Measurements from ENCODE around the gene UCK2. TPM values are rescaled to one million over a fixed set of nuclear protein-coding genes. Genes with fewer than 3 reads are reported as not detected.

UCK2 gene
- total RNA-seq, 1 experiment from 2014 or later, result 88.4 TPM

DNA sequence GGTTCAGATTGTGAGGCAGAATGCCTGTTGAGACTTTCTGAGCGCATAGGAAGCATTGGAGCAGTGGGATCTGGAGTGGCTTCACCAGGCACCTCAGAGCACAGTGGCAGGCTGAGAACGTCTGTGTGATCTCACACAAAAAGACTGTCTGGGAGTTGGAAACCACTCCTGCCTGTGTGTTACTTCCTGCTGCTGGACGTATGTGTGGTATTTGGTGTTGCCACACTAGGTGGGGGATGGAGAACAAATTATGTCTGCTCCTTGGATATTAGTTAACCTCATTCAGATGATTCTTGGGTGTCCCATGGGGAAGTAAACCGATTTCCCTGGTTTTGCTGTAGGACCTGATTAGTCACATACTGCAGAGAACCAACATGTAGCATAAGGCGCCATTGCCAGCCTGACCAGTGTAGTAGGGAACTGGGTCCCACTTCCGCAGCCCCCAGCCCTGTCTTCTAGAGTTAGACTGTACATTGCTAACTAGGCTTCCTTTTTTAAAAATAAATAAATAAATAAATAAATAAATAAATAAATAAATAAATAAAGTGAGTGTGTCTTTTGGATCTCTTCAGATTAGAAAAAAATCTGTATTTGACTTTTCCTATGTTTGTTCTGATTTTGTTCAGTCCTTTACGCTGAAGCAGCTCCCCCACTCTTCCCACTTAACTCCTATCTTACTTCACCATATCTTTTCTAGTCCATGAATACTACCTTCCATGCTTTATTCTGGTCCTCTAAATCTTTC lies 26.9 kb downstream of the UCK2 start:
- Histone ChIP-seq H3K79me2 (ENCODE audit: insufficient read depth, low read length) (peaks cover 100% of the 10 kb centered on the region), H3K9me2 (ENCODE audit: insufficient read depth) (no peaks in the 10 kb centered on the region), H3K4me3 (replicated peaks in 1 of 2; ENCODE audit: low read depth in 1 of 2, low read length in 2 of 2) (no peak overlapping the region), H3K9me3 (ENCODE audit: control insufficient read depth in 1 of 2, insufficient read depth in 1 of 2, low read depth in 1 of 2, low read length in 2 of 2) (no peaks in the 10 kb centered on the region), H3K4me1 (ENCODE audit: control insufficient read depth in 1 of 2, insufficient read depth in 2 of 2, low read length in 2 of 2) (peaks cover 0 to 35% of the 10 kb centered on the region in 2 experiments; a peak in 2 of 4 replicates), H3K36me3 (ENCODE audit: control insufficient read depth in 1 of 2, insufficient read depth in 2 of 2, low read length in 2 of 2) (no peaks in the 10 kb centered on the region), H2AFZ (ENCODE audit: low read depth, low read length, poor library complexity, severe bottlenecking) (no peak overlapping the region), H3K27me3 (ENCODE audit: insufficient read depth, low read length) (no peaks in the 10 kb centered on the region), H3K9ac (ENCODE audit: low read length) (no peak overlapping the region), H3K4me2 (ENCODE audit: low read length) (no peak overlapping the region), H4K20me1 (ENCODE audit: insufficient read depth) (peaks cover 56% of the 10 kb centered on the region; the same call in 1 of the 2 replicates), H3K27ac (ENCODE audit: low read depth, low read length) (no peak overlapping the region)
- DNase-seq (ENCODE audit: low read depth, low spot score), result no peak
- intact Hi-C loops (cut with micrococcal nuclease), result no loop called here
- no TSS peak for BruUV-seq (replicated peaks)
- ChIA-PET RAD21 (ENCODE audit: low non-redundant PET in 1 of 2, low total read pairs in 2 of 2, uncharacterized antibody in 2 of 2, unreplicated experiment in 2 of 2) (no interaction called here), CTCF (no interaction called here), POLR2A (no interaction called here)
- no peak for ATAC-seq
- TF ChIP-seq ZNF274 (IDR thresholded peaks at IDR 0.05; ENCODE audit: low read depth, low read length) (no peak), EZH2phosphoT487 (IDR thresholded peaks at IDR 0.05; ENCODE audit: borderline replicate concordance) (no peak), CTCF (IDR thresholded peaks at IDR 0.05 in 2 of 3, conservative IDR thresholded peaks at IDR 0.05 in 1 of 3; ENCODE audit: borderline replicate concordance in 1 of 3, insufficient read depth in 1 of 3, low read depth in 2 of 3, low read length in 2 of 3) (no peak), CEBPB (IDR thresholded peaks at IDR 0.05; ENCODE audit: low read depth) (no peak), MAX (IDR thresholded peaks at IDR 0.05) (no peak), EZH2 (IDR thresholded peaks at IDR 0.05) (no peak), TCF7L2 (IDR thresholded peaks at IDR 0.05; ENCODE audit: borderline replicate concordance, extremely low read depth, insufficient read depth, insufficient read length) (no peak), ZBTB33 (IDR thresholded peaks at IDR 0.05; ENCODE audit: extremely low read depth, insufficient replicate concordance, low read length) (no peak), JUND (IDR thresholded peaks at IDR 0.05) (no peak), EGR1 (IDR thresholded peaks at IDR 0.05; ENCODE audit: low read depth) (no peak), RAD21 (IDR thresholded peaks at IDR 0.05; ENCODE audit: low read depth) (no peak), SP1 (IDR thresholded peaks at IDR 0.05; ENCODE audit: low read depth) (no peak), YY1 (IDR thresholded peaks at IDR 0.05; ENCODE audit: extremely low read depth, insufficient replicate concordance, low read depth, low read length) (no peak)

Data from HCT116 (cell line).